Activated T-cell treated with anti-CD3 and anti-CD28 coated beads for 24 hours (primary cell): ENCODE measurements around the gene VSTM1.
A peak's percentile ranks its signal among the peaks of the same experiment; 100 is the strongest.
"Not testable (repeated sequence)": the region's sequence is repeated elsewhere in the genome, so short reads cannot be mapped to it uniquely, and the experiment has no call there.

Source experiments
- DNase-seq: peaks from one replicate; pipeline ENCODE4 v3.0.0-alpha.2; 2020; ENCODE audit warnings: low read depth

The VSTM1 gene

GRCh38 chr19:54073829-54074228 is 10.1 kb upstream of the VSTM1 start:
- no peak for DNase-seq

- DNase-seq = no peak
These were observed 5.8 kb upstream of the VSTM1 start for GRCh38 chr19:54069470-54069869.

GRCh38 chr19:54062643-54063042 is 1.1 kb downstream of the VSTM1 start:
- no peak for DNase-seq

GRCh38 chr19:54047616-54048015 is 16.1 kb downstream of the VSTM1 start:
- DNase-seq = no peak

GRCh38 chr19:54045771-54046170 is 17.9 kb downstream of the VSTM1 start:
- DNase-seq = no peak

- no peak for DNase-seq
These were observed 20.7 kb downstream of the VSTM1 start for GRCh38 chr19:54042989-54043388.

GRCh38 chr19:54041969-54042606 is 21.6 kb downstream of the VSTM1 start:
- no peak for DNase-seq

GRCh38 chr19:54040003-54040402 is 23.7 kb downstream of the VSTM1 start:
- no peak for DNase-seq

GRCh38 chr19:54036542-54036941 is 27.2 kb downstream of the VSTM1 start:
- not testable (repeated sequence) for DNase-seq

GRCh38 chr19:54035215-54036178 is 28.2 kb downstream of the VSTM1 start:
- no peak for DNase-seq

GRCh38 chr19:54030895-54031586 is 32.7 kb downstream of the VSTM1 start:
- DNase-seq = no peak

GRCh38 chr19:54029930-54030490 is 33.7 kb downstream of the VSTM1 start:
- DNase-seq = peak; percentile 39

- DNase-seq = no peak
These were observed 34.4 kb downstream of the VSTM1 start for GRCh38 chr19:54029301-54029700.

- DNase-seq = no peak
These were observed 37.0 kb downstream of the VSTM1 start for GRCh38 chr19:54026656-54027055.

GRCh38 chr19:54024660-54025059 is 39.0 kb downstream of the VSTM1 start:
- no peak for DNase-seq

- no peak for DNase-seq
These were observed 40.5 kb downstream of the VSTM1 start for GRCh38 chr19:54023191-54023590.

GRCh38 chr19:54021932-54022331 is 41.8 kb downstream of the VSTM1 start:
- no peak for DNase-seq

- DNase-seq = no peak
These were observed 42.3 kb downstream of the VSTM1 start for GRCh38 chr19:54021363-54021762.

GRCh38 chr19:54017261-54017660 is 46.4 kb downstream of the VSTM1 start:
- no peak for DNase-seq

GRCh38 chr19:54014920-54015560 is 48.7 kb downstream of the VSTM1 start:
- DNase-seq = no peak

GRCh38 chr19:54013866-54014265 is 49.8 kb downstream of the VSTM1 start:
- no peak for DNase-seq
